Measurements from ENCODE around the gene MGAT5.

DNA sequence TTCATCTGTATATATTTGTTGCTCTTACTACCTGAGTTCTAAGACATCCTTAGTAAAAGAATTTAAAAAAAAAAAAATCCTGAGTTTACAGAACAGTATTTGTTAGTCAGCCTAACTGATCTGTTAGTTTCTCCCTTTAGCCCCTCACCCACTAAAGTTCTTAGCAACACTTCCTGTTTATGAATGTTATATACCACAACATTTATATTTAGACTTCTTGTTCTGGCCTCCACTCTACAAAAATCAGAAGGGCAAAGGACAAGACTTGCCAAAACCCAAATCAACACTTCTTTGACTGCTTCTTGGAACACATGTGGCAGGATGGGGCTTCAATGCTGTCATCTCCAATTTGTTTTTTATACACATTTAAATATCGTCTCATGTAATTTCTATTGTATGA is 71.1 kb downstream of the MGAT5 start:
- TF ChIP-seq, protein P1, sequence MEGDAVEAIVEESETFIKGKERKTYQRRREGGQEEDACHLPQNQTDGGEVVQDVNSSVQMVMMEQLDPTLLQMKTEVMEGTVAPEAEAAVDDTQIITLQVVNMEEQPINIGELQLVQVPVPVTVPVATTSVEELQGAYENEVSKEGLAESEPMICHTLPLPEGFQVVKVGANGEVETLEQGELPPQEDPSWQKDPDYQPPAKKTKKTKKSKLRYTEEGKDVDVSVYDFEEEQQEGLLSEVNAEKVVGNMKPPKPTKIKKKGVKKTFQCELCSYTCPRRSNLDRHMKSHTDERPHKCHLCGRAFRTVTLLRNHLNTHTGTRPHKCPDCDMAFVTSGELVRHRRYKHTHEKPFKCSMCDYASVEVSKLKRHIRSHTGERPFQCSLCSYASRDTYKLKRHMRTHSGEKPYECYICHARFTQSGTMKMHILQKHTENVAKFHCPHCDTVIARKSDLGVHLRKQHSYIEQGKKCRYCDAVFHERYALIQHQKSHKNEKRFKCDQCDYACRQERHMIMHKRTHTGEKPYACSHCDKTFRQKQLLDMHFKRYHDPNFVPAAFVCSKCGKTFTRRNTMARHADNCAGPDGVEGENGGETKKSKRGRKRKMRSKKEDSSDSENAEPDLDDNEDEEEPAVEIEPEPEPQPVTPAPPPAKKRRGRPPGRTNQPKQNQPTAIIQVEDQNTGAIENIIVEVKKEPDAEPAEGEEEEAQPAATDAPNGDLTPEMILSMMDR (IDR thresholded peaks at IDR 0.05) = no peak
- no peak for TF ChIP-seq POLR2A (IDR thresholded peaks at IDR 0.05)

All from uterus (tissue), 2 donors.